H1 (cell line): ENCODE measurements around the gene S100A6. TPM values are rescaled to one million over a fixed set of nuclear protein-coding genes. Genes with fewer than 3 reads are reported as not detected.

ENCODE experiments used
- CTCF ChIA-PET: fragments of 300-600 bp; sonication (Branson Sonifier 250); formaldehyde crosslinking; loops from one replicate; lab custom pipeline; 2021; ENCODE audit not compliant: partially characterized antibody; lab: Charles Lee
- POLR2A ChIA-PET: fragments of 300-600 bp; sonication (Branson Sonifier 250); formaldehyde crosslinking; loops from one replicate; lab custom pipeline; 2021; ENCODE audit warnings: inconsistent platforms; ENCODE audit not compliant: partially characterized antibody; lab: Charles Lee
- DNase-seq, 2 experiments: peaks; one replicate each; pipeline versions ENCODE4 v3.0.0 to v3.0.0-alpha.2; 2010 to 2022; ENCODE audit warnings: low spot score in 2 of 2, low read depth in 1 of 2, mixed read lengths in 1 of 2
- FAIRE-seq: peaks from 2 replicates; lab custom pipeline; 2011; peaks lifted over from hg19 to GRCh38; lab: Jason Lieb, UNC
- H2AFZ ChIP-seq: 2 replicates; pipeline ENCODE4 v1.8.1; 2012; ENCODE audit warnings: low read length, inconsistent platforms
- H2AK5ac ChIP-seq: 2 replicates; pipeline ENCODE4 v1.6.1; 2013; ENCODE audit warnings: low read depth, low read length
- H2BK120ac ChIP-seq: replicated peaks from 2 replicates; pipeline ENCODE3; 2013; ENCODE audit warnings: low read depth, low read length, inconsistent platforms
- H2BK12ac ChIP-seq: 2 replicates; pipeline ENCODE4 v1.6.1; 2013; ENCODE audit warnings: low read depth, low read length
- H2BK15ac ChIP-seq: 2 replicates; pipeline ENCODE4 v1.6.1; 2013; ENCODE audit warnings: low read length
- H2BK20ac ChIP-seq: 2 replicates; pipeline ENCODE4 v1.6.1; 2013; ENCODE audit warnings: low read length
- H2BK5ac ChIP-seq: 2 replicates; pipeline ENCODE4 v1.6.1; 2013; ENCODE audit warnings: low read depth, low read length
- H3K14ac ChIP-seq: 2 replicates; pipeline ENCODE4 v1.6.1; 2013; ENCODE audit warnings: inconsistent platforms; ENCODE audit not compliant: insufficient read length
- H3K18ac ChIP-seq: 2 replicates; pipeline ENCODE4 v1.6.1; 2013; ENCODE audit warnings: low read length; ENCODE audit errors: extremely low read depth
- H3K23ac ChIP-seq: 2 replicates; pipeline ENCODE4 v1.6.1; 2013; ENCODE audit warnings: inconsistent platforms; ENCODE audit not compliant: insufficient read length
- H3K23me2 ChIP-seq: 2 replicates; pipeline ENCODE4 v1.6.1; 2013; ENCODE audit warnings: low read depth, low read length
- H3K27ac ChIP-seq: 2 replicates; pipeline ENCODE4 v1.6.1; 2011; ENCODE audit warnings: low read depth, low read length, inconsistent platforms
- H3K27me3 ChIP-seq, 4 experiments: replicated peaks in 1 of 4; 1 replicate in 1 of 4; 2 replicates in 3 of 4; pipeline versions ENCODE4 v1.6.1 to v1.8.1; 2011 to 2013; ENCODE audit warnings: low read length in 3 of 4, mild to moderate bottlenecking in 3 of 4, inconsistent platforms in 2 of 4, mixed read lengths in 2 of 4, moderate library complexity in 1 of 4; ENCODE audit not compliant: control insufficient read depth in 3 of 4, insufficient read depth in 3 of 4; ENCODE audit errors: extremely low read depth in 1 of 4
- H3K36me3 ChIP-seq, 4 experiments: 2 replicates each; pipeline versions ENCODE4 v1.6.1 to v1.8.1; 2011 to 2013; ENCODE audit warnings: mild to moderate bottlenecking in 4 of 4, low read length in 3 of 4, moderate library complexity in 2 of 4, control low read depth in 1 of 4, inconsistent platforms in 1 of 4; ENCODE audit not compliant: insufficient read depth in 4 of 4, control insufficient read depth in 2 of 4
- H3K4ac ChIP-seq: replicated peaks from 2 replicates; pipeline ENCODE3; 2013; ENCODE audit warnings: low read length, low read depth, mixed read lengths, inconsistent platforms; ENCODE audit not compliant: insufficient read length
- H3K4me1 ChIP-seq, 4 experiments: replicated peaks in 1 of 4; 1 replicate in 1 of 4; 2 replicates in 3 of 4; pipeline versions ENCODE4 v1.6.1 to v1.8.1; 2011 to 2013; ENCODE audit warnings: low read length in 3 of 4, inconsistent platforms in 2 of 4, mixed read lengths in 1 of 4; ENCODE audit not compliant: insufficient read depth in 4 of 4, control insufficient read depth in 3 of 4
- H3K4me2 ChIP-seq, 2 experiments: 2 replicates each; pipeline versions ENCODE4 v1.6.1 to v1.8.1; 2011 to 2013; ENCODE audit warnings: low read depth in 2 of 2, low read length in 2 of 2, control low read depth in 1 of 2, inconsistent platforms in 1 of 2, mild to moderate bottlenecking in 1 of 2; ENCODE audit not compliant: insufficient read depth in 1 of 2
- H3K4me3 ChIP-seq, 4 experiments: fragments of 200-600, 300-600 bp in 1 of 4; sonication (generic), shearing (Covaris generic), sonication (Bioruptor Twin) in 1 of 4; 2 replicates each; pipeline versions ENCODE4 v1.5.1 to v1.8.1; 2011 to 2016; ENCODE audit warnings: low read length in 4 of 4, low read depth in 3 of 4, control low read depth in 2 of 4, inconsistent platforms in 2 of 4, mild to moderate bottlenecking in 2 of 4, mixed read lengths in 1 of 4, moderate library complexity in 1 of 4; ENCODE audit not compliant: insufficient read depth in 2 of 4; ENCODE audit errors: extremely low read depth in 1 of 4
- H3K56ac ChIP-seq: replicated peaks from 2 replicates; pipeline ENCODE3; 2013; ENCODE audit warnings: low read depth, mild to moderate bottlenecking, mixed read lengths, low read length, inconsistent platforms; ENCODE audit not compliant: insufficient read length
- H3K79me1 ChIP-seq: 2 replicates; pipeline ENCODE4 v1.6.1; 2013; ENCODE audit warnings: low read depth, low read length, control low read depth
- H3K79me2 ChIP-seq, 2 experiments: 2 replicates each; pipeline versions ENCODE4 v1.6.1 to v1.8.1; 2012 to 2013; ENCODE audit warnings: low read length in 2 of 2, mild to moderate bottlenecking in 2 of 2, inconsistent platforms in 1 of 2; ENCODE audit not compliant: insufficient read depth in 2 of 2, control insufficient read depth in 1 of 2
- H3K9ac ChIP-seq, 4 experiments: replicated peaks in 1 of 4; 1 replicate in 1 of 4; 2 replicates in 3 of 4; pipeline versions ENCODE4 v1.6.1 to v1.8.1; 2011 to 2013; ENCODE audit warnings: low read depth in 3 of 4, low read length in 3 of 4, control low read depth in 2 of 4, mild to moderate bottlenecking in 2 of 4, moderate library complexity in 2 of 4, inconsistent platforms in 1 of 4; ENCODE audit errors: extremely low read depth in 1 of 4
- H3K9me3 ChIP-seq, 2 experiments: 2 replicates each; pipeline versions ENCODE4 v1.6.1 to v1.8.1; 2012 to 2013; ENCODE audit warnings: mild to moderate bottlenecking in 2 of 2, moderate library complexity in 2 of 2, control low read depth in 1 of 2, inconsistent platforms in 1 of 2, low read depth in 1 of 2, low read length in 1 of 2, mixed read lengths in 1 of 2; ENCODE audit not compliant: insufficient read depth in 2 of 2
- H4K20me1 ChIP-seq, 2 experiments: replicated peaks in 1 of 2; 2 replicates each; pipeline versions ENCODE3 to v1.8.1; 2011 to 2013; ENCODE audit warnings: inconsistent platforms in 2 of 2, low read length in 2 of 2, mild to moderate bottlenecking in 1 of 2; ENCODE audit not compliant: insufficient read depth in 2 of 2, control insufficient read depth in 1 of 2
- H4K5ac ChIP-seq: 2 replicates; pipeline ENCODE4 v1.6.1; 2013; ENCODE audit warnings: low read length, low read depth, mixed read lengths, inconsistent platforms; ENCODE audit not compliant: insufficient read length
- H4K8ac ChIP-seq: 2 replicates; pipeline ENCODE4 v1.8.0; 2013; ENCODE audit warnings: mild to moderate bottlenecking, moderate library complexity, low read length, inconsistent platforms; ENCODE audit not compliant: insufficient read depth; ENCODE audit errors: extremely low read depth
- H4K91ac ChIP-seq: replicated peaks from 2 replicates; pipeline ENCODE3; 2013; ENCODE audit warnings: low read length, mixed read lengths, inconsistent platforms; ENCODE audit not compliant: insufficient read length
- JUND ChIP-seq: IDR thresholded peaks from 2 replicates; pipeline ENCODE4 v1.6.1; 2011; ENCODE audit warnings: mild to moderate bottlenecking, improper control_type of control experiment, low read length
- WGBS, 2 experiments: shearing (Covaris generic) in 1 of 2; methylation state at CpG; one replicate each; pipeline versions ENCODE4 v1.1.6 to v1.1.7; 2013 to 2015; ENCODE audit warnings: low lambda C conversion rate in 2 of 2, mixed read lengths in 2 of 2, inconsistent platforms in 1 of 2, low coverage in 1 of 2, missing lambda C conversion rate in 1 of 2; ENCODE audit not compliant: insufficient replicate concordance in 2 of 2, insufficient coverage in 1 of 2, insufficient read length in 1 of 2; ENCODE audit errors: extremely low coverage in 1 of 2, missing lambda C conversion rate in 1 of 2; 5-methylcytosine and 5-hydroxymethylcytosine counted together
- polyA plus RNA-seq, 7 experiments: library from polyadenylated mRNA; depleted of rRNA in 3 of 7; stranded (reverse) in 5 of 7; unstranded in 2 of 7; fragments of >200 nt in 5 of 7; fragments of 200-250 nt in 2 of 7; gene quantifications; 1 replicate in 5 of 7; 2 replicates in 1 of 7; 4 replicates in 1 of 7; pipeline versions ENCODE4 v1.2.1 to v1.2.3, GENCODE V29; 2011 to 2013; ENCODE audit warnings: missing spikeins in 2 of 7, mixed read lengths in 2 of 7
- total RNA-seq: library from RNA; stranded (reverse); fragmentation: NEBNext Ultra II Directional; extraction: Animal tissue kit (Norgen Biotek cat#: 25700); gene quantifications from 2 replicates; pipeline ENCODE4 v1.2.1, GENCODE V29; 2021

Gene S100A6
- total and polyA plus RNA-seq, 2 of the 8 experiments (the other 6 are each of a cell fraction or from before 2014, with no cell fraction given), result 11.1 to 63.0 TPM

DNA sequence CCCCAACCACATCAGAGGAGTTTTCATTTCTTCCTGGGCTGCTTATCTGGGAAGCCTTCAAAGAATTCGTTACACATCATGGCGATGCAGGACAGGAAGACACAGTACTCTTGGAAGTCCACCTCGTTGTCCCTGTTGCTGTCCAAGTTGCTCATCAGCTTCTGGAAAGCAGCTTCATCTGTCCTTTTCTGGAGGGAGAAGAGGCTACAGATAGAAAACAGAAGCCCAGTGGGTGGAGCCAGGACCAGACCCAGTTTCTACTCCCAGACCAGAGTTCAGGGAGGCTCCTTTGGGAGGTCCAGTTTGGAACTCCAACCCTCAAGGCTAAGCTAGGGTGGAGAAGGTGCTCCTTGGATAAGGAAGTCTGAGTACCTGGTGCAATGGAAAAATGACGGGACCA is 7.9 kb upstream of the S100A6 start:
- Histone ChIP-seq H2BK12ac (no peak overlapping the region), H4K8ac (no peak overlapping the region), H2AFZ (no peak overlapping the region), H2BK120ac (no peak overlapping the region), H3K4me1 (peaks cover 4 to 29% (median 20%) of the 10 kb centered on the region in 4 experiments), H3K23ac (no peak overlapping the region), H3K4me3 (no peak overlapping the region), H3K4ac (no peak overlapping the region), H3K56ac (no peak overlapping the region), H3K27me3 (no peaks in the 10 kb centered on the region; a peak in 2 of 7 replicates), H3K27ac (no peak overlapping the region), H3K9ac (no peak overlapping the region), H3K23me2 (peaks cover 6% of the 10 kb centered on the region), H2BK5ac (no peak overlapping the region), H3K79me2 (no peaks in the 10 kb centered on the region), H3K4me2 (peak overlapping the region in 1 of 2 experiments; percentile 46; a peak in 2 of 4 replicates), H4K91ac (no peak overlapping the region), H2BK20ac (no peak overlapping the region), H2AK5ac (no peak overlapping the region), H3K14ac (no peak overlapping the region), H3K9me3 (no peaks in the 10 kb centered on the region), H4K5ac (no peak overlapping the region), H3K18ac (no peak overlapping the region), H3K36me3 (no peaks in the 10 kb centered on the region), H4K20me1 (no peaks in the 10 kb centered on the region), H2BK15ac (no peak overlapping the region), H3K79me1 (no peaks in the 10 kb centered on the region)
- ChIA-PET CTCF (interaction anchor here (0.7 to 12.9 kb wide), 10 partner anchors 8 to 855 kb away, joined by 3 to 165 read pairs (median 6); partner anchors contain the start of genes S100A1, S100A13, S100A5 and S100A6), POLR2A (interaction anchor here (2.1 to 2.4 kb wide), 2 partner anchors 22 to 24 kb away, joined by 7 to 9 read pairs; partner anchors contain the start of gene S100A2)
- DNase-seq, result no peak
- no peak for FAIRE-seq
- WGBS, 2 experiments, result 93% methylated on average over 4 of the region's 4 CpGs; no CpG with 5 or more reads in 1 of the 2 experiments
- TF ChIP-seq JUND, result no peak
